Endothelial cell of umbilical vein (primary cell): Measurements from ENCODE around the gene HLA-F. TPM values are rescaled to one million over a fixed set of nuclear protein-coding genes. Genes with fewer than 3 reads are reported as not detected.

Experiments
- BruUV-seq: library from RNA; stranded (reverse); fragments of 400-500 nt; replicated peaks from 2 replicates; lab custom pipeline; 2021; lab: Mats Ljungman, UMichigan
- CTCF ChIA-PET: fragments of 300-600, 350-600 bp; sonication (Branson Sonifier 250); formaldehyde crosslinking; loops from one replicate; lab custom pipeline; 2021; ENCODE audit warnings: antibody characterized with exemption, inconsistent platforms; lab: Charles Lee
- POLR2A ChIA-PET: fragments of 300-600, 350-600 bp; sonication (Branson Sonifier 250); formaldehyde crosslinking; loops from one replicate; lab custom pipeline; 2021; ENCODE audit warnings: antibody characterized with exemption, inconsistent platforms; lab: Charles Lee
- DNase-seq: peaks from one replicate; pipeline ENCODE4 v3.0.0-alpha.2; 2011; ENCODE audit warnings: low read depth, low spot score
- FAIRE-seq: peaks from 2 replicates; lab custom pipeline; 2011; peaks lifted over from hg19 to GRCh38; lab: Jason Lieb, UNC
- H2AFZ ChIP-seq: 2 replicates; pipeline ENCODE4 v1.6.0; 2012; ENCODE audit warnings: low read depth, low read length, control low read depth, inconsistent platforms
- H3K27ac ChIP-seq: 2 replicates; pipeline ENCODE4 v1.5.1; 2011; ENCODE audit warnings: low read depth, mild to moderate bottlenecking, control low read depth, low read length, moderate library complexity; ENCODE audit not compliant: insufficient read depth
- H3K27me3 ChIP-seq, 2 experiments: 2 replicates each; pipeline versions ENCODE4 v1.6.0 to v1.6.1; 2011; ENCODE audit warnings: low read length in 2 of 2, mixed read lengths in 1 of 2; ENCODE audit not compliant: control insufficient read depth in 2 of 2, insufficient read depth in 2 of 2
- H3K36me3 ChIP-seq, 2 experiments: 2 replicates in 1 of 2; 3 replicates in 1 of 2; pipeline ENCODE4 v1.5.1; 2011; ENCODE audit warnings: low read length in 2 of 2, mild to moderate bottlenecking in 1 of 2, moderate library complexity in 1 of 2; ENCODE audit not compliant: control insufficient read depth in 2 of 2, insufficient read depth in 2 of 2; ENCODE audit errors: extremely low read depth in 1 of 2
- H3K4me1 ChIP-seq: 3 replicates; pipeline ENCODE4 v1.5.1; 2011; ENCODE audit warnings: mild to moderate bottlenecking, low read length; ENCODE audit not compliant: control insufficient read depth, insufficient read depth; ENCODE audit errors: extremely low read depth
- H3K4me2 ChIP-seq: 2 replicates; pipeline ENCODE4 v1.6.1; 2011; ENCODE audit warnings: low read length, control low read depth, mixed read lengths; ENCODE audit not compliant: insufficient read depth
- H3K4me3 ChIP-seq, 3 experiments: fragments of 200-600 bp in 1 of 3; sonication (generic), shearing (Covaris generic) in 1 of 3; replicated peaks in 1 of 3; 2 replicates each; pipeline ENCODE4 v1.5.1; 2011 to 2016; ENCODE audit warnings: control low read depth in 3 of 3, low read length in 3 of 3, mild to moderate bottlenecking in 2 of 3, inconsistent platforms in 1 of 3, low read depth in 1 of 3, moderate library complexity in 1 of 3; ENCODE audit not compliant: insufficient read depth in 1 of 3
- H3K79me2 ChIP-seq: 2 replicates; pipeline ENCODE4 v1.6.0; 2012; ENCODE audit warnings: low read length, inconsistent platforms; ENCODE audit not compliant: control insufficient read depth, insufficient read depth
- H3K9ac ChIP-seq: replicated peaks from 2 replicates; pipeline ENCODE3; 2011; ENCODE audit warnings: low read length, control low read depth; ENCODE audit not compliant: insufficient read depth; ENCODE audit errors: extremely low read depth
- H3K9me1 ChIP-seq: replicated peaks from 3 replicates; pipeline ENCODE4 v1.6.0; 2011; ENCODE audit warnings: mild to moderate bottlenecking, low read length; ENCODE audit not compliant: control insufficient read depth, insufficient read depth; ENCODE audit errors: extremely low read depth
- H3K9me3 ChIP-seq: replicated peaks from 2 replicates; pipeline ENCODE4 v1.5.1; 2012; ENCODE audit warnings: low read length, inconsistent platforms; ENCODE audit not compliant: control insufficient read depth, insufficient read depth
- H4K20me1 ChIP-seq: replicated peaks from 2 replicates; pipeline ENCODE3; 2011; ENCODE audit warnings: mild to moderate bottlenecking, low read length; ENCODE audit not compliant: control insufficient read depth, insufficient read depth; ENCODE audit errors: extremely low read depth
- EZH2 ChIP-seq: IDR thresholded peaks from 2 replicates; pipeline ENCODE4 v1.6.1; 2012; ENCODE audit warnings: borderline replicate concordance, low read depth, mild to moderate bottlenecking, moderate library complexity, low read length, inconsistent platforms; ENCODE audit not compliant: severe bottlenecking
- FOS ChIP-seq: IDR thresholded peaks from 2 replicates; pipeline ENCODE4 v1.6.1; 2011; ENCODE audit warnings: mild to moderate bottlenecking, low read length, moderate library complexity, borderline replicate concordance; ENCODE audit not compliant: insufficient read depth
- GATA2 ChIP-seq: IDR thresholded peaks from 2 replicates; pipeline ENCODE4 v1.7.0; 2011; ENCODE audit warnings: low read depth, mild to moderate bottlenecking, moderate library complexity, mixed read lengths, low read length; ENCODE audit not compliant: insufficient read length, insufficient read depth
- JUN ChIP-seq: IDR thresholded peaks from 2 replicates; pipeline ENCODE4 v1.6.1; 2011; ENCODE audit warnings: borderline replicate concordance, low read depth; ENCODE audit not compliant: insufficient read length, insufficient read depth
- MYC ChIP-seq: IDR thresholded peaks from one replicate; pipeline ENCODE4 v1.6.1; 2011; ENCODE audit warnings: mild to moderate bottlenecking, low read depth, low read length
- POLR2A ChIP-seq: IDR thresholded peaks from 2 replicates; pipeline ENCODE4 v1.6.1; 2012; ENCODE audit warnings: low read depth, mild to moderate bottlenecking, control low read depth, low read length
- POLR2AphosphoS5 ChIP-seq: IDR thresholded peaks from 2 replicates; pipeline ENCODE4 v1.6.1; 2012; ENCODE audit warnings: low read depth, mild to moderate bottlenecking, control low read depth, low read length, moderate library complexity; ENCODE audit not compliant: insufficient read depth
- dilution Hi-C: fragments of 300-500 bp; cut with MboI; formaldehyde crosslinking; loops from one replicate; pipeline ENCODE4 v1.15.0; 2019; ENCODE audit warnings: low sequenced_read_pairs; ENCODE audit not compliant: extremely low pct_ligation_motif_present
- intact Hi-C: fragments of 100-400 bp; cut with micrococcal nuclease; formaldehyde crosslinking; loops from one replicate; pipeline ENCODE4 v1.10.0; 2022
- polyA plus RNA-seq, 4 experiments: library from polyadenylated mRNA; depleted of rRNA in 3 of 4; stranded (reverse) in 3 of 4; unstranded in 1 of 4; fragments of >200 nt; gene quantifications; 2 replicates each; pipeline versions ENCODE4 v1.2.1 to v1.2.3, GENCODE V29; 2011 to 2012; ENCODE audit warnings: missing spikeins in 1 of 4
- total RNA-seq: library from RNA; stranded (reverse); gene quantifications from 2 replicates; pipeline ENCODE4 v1.2.3, GENCODE V29; 2021
- TF ChIP-seq, protein P1 (sequence below): IDR thresholded peaks from 2 replicates; pipeline ENCODE4 v1.6.1; 2011; ENCODE audit not compliant: insufficient read depth, insufficient read length
- TF ChIP-seq, protein P2 (sequence below), 2 donors: IDR thresholded peaks; 1 replicate in 1 of 2; 2 replicates in 1 of 2; pipeline ENCODE4 v1.5.1; 2011; ENCODE audit warnings: low read length in 2 of 2, mild to moderate bottlenecking in 2 of 2, moderate library complexity in 2 of 2, control low read depth in 1 of 2, inconsistent platforms in 1 of 2, low read depth in 1 of 2; ENCODE audit not compliant: insufficient read depth in 1 of 2; ENCODE audit errors: extremely low read depth in 1 of 2

The HLA-F gene
- total and polyA plus RNA-seq, 2 donors (not counting 3 experiments of a cell fraction or from before 2014, with no cell fraction given), result 1.5 to 1.6 TPM

GRCh38 chr6:29745855-29746449 lies 22.7 kb downstream of the HLA-F start:
- no peak for FAIRE-seq
- intact Hi-C loops, result no loop called here

DNA sequence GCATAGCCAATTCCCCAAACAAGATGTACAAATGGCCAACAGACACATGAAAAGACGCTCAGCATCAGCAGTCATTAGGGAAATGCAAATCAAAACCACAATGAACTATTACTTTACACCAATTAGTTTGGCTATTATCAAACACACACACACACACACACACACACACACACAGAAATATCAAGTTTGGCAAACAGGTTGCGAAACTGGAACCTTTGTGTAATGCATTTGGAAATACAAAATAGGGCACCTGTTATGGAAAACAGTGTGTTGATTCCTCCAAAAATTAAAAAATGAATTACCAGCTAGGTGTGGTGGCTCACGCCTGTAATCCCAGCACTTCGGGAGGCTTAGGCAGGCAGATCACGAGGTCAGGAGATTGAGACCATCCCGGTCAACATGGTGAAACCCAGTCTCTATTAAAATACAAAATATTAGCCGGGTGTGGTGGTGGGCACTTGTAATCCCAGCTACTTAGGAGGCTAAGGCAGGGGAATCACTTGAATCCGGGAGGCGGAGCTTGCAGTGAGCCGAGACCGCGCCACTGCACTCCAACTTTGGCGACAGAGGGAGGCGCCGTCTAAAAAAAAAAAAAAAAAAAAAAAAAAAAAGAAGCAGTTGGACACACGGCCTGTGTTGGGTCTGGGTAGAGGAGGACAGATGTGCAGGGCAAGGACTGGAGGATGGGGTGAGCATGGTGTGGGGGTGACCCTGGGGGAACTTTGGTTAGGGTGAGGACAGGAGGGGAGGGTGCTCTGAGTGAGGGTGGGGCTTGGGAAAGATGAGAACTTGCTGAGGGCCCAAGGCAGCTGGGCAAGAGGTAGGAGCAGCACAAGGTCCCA lies 23.8 kb downstream of the HLA-F start:
- BruUV-seq, result no TSS peak
- Histone ChIP-seq H2AFZ (no peak overlapping the region), H3K27ac (no peak overlapping the region), H3K79me2 (peaks cover 1% of the 10 kb centered on the region), H4K20me1 (no peaks in the 10 kb centered on the region), H3K4me1 (peaks cover 15% of the 10 kb centered on the region), H3K36me3 (no peaks in the 10 kb centered on the region), H3K9ac (no peak overlapping the region), H3K4me2 (no peak overlapping the region), H3K27me3 (no peaks in the 10 kb centered on the region), H3K9me1 (no peaks in the 10 kb centered on the region), H3K4me3 (no peak overlapping the region), H3K9me3 (no peaks in the 10 kb centered on the region)
- dilution Hi-C loops (no loop called here), intact Hi-C loops (no loop called here)
- TF ChIP-seq POLR2AphosphoS5, result no peak
- TF ChIP-seq MYC, result no peak
- TF ChIP-seq EZH2, result no peak
- TF ChIP-seq, protein P1, sequence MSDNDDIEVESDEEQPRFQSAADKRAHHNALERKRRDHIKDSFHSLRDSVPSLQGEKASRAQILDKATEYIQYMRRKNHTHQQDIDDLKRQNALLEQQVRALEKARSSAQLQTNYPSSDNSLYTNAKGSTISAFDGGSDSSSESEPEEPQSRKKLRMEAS, result no peak
- no peak for TF ChIP-seq FOS
- no peak for TF ChIP-seq POLR2A
- TF ChIP-seq GATA2, result no peak
- TF ChIP-seq, protein P2, sequence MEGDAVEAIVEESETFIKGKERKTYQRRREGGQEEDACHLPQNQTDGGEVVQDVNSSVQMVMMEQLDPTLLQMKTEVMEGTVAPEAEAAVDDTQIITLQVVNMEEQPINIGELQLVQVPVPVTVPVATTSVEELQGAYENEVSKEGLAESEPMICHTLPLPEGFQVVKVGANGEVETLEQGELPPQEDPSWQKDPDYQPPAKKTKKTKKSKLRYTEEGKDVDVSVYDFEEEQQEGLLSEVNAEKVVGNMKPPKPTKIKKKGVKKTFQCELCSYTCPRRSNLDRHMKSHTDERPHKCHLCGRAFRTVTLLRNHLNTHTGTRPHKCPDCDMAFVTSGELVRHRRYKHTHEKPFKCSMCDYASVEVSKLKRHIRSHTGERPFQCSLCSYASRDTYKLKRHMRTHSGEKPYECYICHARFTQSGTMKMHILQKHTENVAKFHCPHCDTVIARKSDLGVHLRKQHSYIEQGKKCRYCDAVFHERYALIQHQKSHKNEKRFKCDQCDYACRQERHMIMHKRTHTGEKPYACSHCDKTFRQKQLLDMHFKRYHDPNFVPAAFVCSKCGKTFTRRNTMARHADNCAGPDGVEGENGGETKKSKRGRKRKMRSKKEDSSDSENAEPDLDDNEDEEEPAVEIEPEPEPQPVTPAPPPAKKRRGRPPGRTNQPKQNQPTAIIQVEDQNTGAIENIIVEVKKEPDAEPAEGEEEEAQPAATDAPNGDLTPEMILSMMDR (IDR thresholded peaks at IDR 0.05; ENCODE audit: extremely low read depth in 1 of 2, insufficient read depth in 1 of 2, low read depth in 1 of 2, low read length in 2 of 2), result no peak
- TF ChIP-seq JUN, result no peak
- POLR2A ChIA-PET, result no interaction called here
- CTCF ChIA-PET, result interaction anchor here (0.7 kb wide), 2 partner anchors 69 to 467 kb away, joined by 3 read pairs; no protein-coding TSS in a partner anchor
- FAIRE-seq (no peak), DNase-seq (no peak)

More at GRCh38 chr6:29745855-29746449, 22.7 kb downstream of the HLA-F start:
- Histone ChIP-seq H3K27me3 (no peaks in the 10 kb centered on the region), H3K36me3 (no peaks in the 10 kb centered on the region), H3K9me1 (no peaks in the 10 kb centered on the region), H3K4me2 (no peak overlapping the region), H3K27ac (no peak overlapping the region), H3K79me2 (no peaks in the 10 kb centered on the region), H3K4me3 (no peak overlapping the region), H3K9me3 (no peaks in the 10 kb centered on the region), H3K4me1 (peaks cover 11% of the 10 kb centered on the region), H2AFZ (no peak overlapping the region), H4K20me1 (no peaks in the 10 kb centered on the region), H3K9ac (no peak overlapping the region)
- no peak for DNase-seq
- BruUV-seq, result no TSS peak
- dilution Hi-C loops, result no loop called here
- POLR2A ChIA-PET, result no interaction called here
- CTCF ChIA-PET, result no interaction called here
- TF ChIP-seq EZH2 (no peak), FOS (no peak), MYC (no peak), GATA2 (no peak), JUN (no peak)
